NCI-H2029 (cell line): ENCODE results near the gene LYVE1.

Experiments used
- DNase-seq: peaks from one replicate; lab custom pipeline; 2025; lab: John Stamatoyannopoulos, UW

Gene LYVE1

DNA sequence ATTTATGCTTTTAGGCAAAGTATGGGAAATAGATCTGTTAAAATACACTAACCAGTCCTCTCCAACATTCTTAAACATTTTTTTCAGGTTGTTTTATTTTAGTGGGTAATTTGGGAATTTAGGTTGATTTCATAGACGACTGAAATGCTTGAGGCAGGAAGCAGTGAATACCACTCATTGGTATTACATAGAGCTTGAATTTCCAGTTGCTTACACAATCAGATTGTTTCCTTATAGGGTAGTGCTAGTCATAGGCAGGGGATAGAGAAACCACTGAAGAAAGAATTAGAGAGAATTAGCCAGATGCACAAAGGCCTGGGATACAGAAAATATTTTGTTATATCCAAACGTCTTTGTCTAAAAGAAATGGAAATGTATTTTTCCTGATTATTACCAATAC, 23.9 kb upstream of the LYVE1 start:
- no peak for DNase-seq

DNA sequence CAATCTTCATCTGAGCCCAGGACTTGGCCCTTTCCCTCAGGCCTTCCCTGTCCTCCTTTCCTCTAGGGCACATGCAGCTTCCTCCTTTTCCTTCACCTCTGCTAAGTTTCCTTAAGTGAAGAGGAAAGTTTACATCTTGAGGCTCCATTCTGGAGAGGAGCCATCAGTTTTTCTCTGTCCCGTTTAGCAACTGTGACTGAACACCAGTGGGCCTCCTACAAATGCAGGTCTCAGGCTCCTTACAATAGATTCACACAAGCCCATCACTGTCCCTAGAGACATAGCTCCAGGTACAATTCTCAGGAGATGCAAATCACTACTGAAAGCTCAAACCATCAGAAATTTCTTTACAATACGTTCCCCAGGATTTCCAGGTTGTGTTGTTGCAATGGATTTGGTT, 23.3 kb upstream of the LYVE1 start:
- DNase-seq: no peak

DNA sequence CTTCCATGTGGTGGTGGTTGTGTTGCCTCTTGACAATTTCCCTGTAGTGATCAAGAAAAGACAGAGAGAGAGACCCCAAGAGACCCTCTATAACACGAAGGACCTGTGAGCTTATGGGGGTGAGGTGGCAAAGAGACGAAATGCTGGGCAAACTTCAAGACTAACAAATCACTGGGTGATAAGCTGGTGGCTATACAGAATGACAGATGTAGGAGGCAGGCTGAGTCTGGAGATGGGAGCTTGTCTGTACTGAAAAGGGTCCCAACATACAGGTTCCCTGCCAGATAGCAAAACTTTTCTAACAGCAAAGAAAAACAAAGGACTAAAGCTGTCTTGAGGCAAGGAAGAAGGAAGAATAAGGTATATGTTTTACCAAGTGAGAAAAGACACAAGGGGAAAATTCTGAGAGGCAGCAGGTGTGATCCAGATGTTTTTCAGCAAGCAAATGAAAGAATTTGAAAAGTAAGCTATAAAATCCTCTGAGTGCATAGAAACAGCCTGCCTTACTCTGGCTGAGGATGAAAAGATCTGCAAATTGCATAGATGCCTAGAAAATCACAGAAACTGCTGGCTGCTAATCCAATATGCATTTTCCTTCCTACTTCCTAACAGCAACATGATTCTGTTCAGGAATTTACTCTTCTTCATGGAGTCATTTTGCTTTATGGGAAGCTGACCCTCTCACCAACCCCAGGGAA, 21.9 kb upstream of the LYVE1 start:
- DNase-seq: no peak

DNA sequence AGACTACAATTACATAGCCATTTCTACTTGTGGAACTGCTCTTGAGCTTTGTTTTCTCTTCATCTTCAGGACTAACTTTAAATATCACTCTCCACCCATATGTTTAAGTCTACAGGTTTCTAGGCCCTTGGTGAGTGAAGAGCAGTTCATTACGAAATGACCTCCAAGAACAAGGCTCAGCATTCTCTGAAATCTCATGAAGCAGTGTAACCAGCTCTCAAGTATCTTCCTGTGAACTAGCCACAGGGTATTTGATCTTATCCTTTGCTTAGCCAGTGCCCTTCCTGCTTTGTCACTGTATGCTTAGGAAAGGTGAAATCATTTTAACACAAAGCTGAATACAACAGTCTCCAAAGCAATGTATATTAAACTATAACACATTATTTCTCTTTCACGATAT, 20.4 kb upstream of the LYVE1 start:
- DNase-seq: no peak

DNA sequence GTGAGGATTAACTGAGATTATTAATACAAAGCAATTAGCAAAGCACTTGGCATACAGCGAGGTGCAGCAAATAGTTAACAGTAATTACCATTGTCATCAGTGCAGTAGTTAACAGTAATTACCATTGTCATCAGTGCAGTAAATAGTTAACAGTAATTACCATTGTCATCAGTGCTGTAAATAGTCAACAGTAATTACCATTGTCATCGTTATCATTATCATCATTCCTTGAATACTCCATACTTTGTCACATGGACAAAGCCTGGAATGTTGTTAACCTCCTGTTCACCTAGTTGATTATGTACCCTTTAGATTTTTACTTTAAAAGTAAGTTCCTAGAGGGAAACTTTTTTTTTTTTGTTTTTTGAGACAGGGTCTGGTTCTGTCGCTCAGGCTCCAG, 19.5 kb upstream of the LYVE1 start:
- DNase-seq: no peak

DNA sequence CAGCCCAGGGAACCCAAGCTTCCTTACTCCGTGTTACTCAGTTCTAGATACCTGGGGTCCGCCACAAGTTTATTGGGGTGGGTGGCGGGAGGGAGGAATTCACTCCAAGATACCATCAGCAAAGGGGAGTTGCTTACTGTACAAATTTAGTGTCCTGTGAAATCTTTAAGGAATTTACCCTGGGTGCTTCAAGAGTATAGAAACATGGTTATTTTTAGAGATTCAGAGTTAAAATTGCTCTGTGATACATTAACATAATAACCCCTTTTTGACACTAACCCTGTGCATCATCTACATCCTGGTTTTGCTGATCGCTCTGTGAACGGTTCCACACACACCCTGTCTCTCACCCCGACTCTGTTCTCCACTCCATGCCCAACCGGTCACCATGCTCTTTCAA, 18.9 kb upstream of the LYVE1 start:
- no peak for DNase-seq

DNA sequence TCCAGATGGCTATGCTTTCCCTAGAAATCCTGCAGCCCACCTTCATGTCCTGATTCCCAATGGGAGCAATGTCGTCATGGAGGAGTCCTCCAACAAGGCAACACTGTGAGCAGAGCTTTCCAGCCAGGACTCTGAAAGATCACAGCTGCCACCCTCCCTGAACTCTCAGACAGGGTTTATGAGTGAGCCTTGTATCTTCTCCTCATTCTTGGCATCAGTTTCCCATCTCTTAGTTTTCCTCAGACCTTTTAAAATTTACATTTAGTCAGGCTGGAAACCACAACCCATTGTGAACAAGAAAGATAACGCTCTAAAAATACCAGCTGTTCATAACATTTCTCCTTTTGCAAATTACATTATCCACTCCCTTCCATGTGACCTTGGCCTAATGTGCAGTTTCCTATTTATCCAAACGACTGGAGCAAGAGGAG, 15.6 kb upstream of the LYVE1 start:
- no peak for DNase-seq

DNA sequence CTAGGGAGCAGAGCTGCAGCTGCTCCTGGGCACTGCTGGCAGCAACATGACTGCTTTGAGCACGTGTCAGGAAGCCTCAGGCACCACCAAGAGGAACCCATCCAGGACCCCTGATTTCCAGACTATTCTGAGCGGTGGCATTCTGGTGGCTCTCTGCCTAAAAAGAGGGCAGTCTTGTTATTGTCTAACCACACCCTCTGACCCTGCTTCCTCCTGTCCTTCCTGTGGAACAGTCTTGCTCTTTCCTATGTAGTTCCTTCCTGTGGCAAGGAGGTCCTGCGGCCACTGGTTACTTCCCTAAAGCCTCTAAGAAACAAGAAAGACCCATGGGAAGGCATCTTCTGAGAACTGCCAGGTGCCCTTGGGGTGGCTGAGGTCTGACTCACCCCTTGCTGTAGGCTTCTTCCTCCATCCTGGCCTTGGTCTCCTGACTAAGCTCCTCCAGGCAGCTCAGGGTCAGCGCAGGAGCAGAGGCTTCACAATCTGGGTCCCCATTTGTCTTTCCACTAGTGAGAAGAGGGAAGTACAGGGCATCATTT, 13.1 kb upstream of the LYVE1 start:
- DNase-seq: no peak

DNA sequence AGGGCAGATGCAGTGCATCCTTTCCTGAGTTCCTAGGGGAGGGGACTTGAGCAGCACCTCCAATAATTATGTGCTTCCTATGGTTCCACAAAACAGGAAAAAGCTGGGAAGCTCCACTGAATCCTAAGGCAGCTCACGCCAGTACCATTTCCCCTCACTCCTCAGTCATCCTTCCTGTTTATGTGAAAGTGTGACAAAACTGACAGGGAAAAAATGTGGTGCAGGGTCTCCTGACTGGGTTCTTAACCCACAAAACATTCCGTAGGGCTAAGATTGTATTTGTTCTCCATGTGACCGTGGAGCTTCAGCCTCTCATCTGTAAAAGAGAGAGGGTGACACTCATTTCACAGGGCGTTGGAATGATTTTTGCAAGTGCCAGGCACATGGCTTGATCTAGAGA, 12.2 kb upstream of the LYVE1 start:
- no peak for DNase-seq

DNA sequence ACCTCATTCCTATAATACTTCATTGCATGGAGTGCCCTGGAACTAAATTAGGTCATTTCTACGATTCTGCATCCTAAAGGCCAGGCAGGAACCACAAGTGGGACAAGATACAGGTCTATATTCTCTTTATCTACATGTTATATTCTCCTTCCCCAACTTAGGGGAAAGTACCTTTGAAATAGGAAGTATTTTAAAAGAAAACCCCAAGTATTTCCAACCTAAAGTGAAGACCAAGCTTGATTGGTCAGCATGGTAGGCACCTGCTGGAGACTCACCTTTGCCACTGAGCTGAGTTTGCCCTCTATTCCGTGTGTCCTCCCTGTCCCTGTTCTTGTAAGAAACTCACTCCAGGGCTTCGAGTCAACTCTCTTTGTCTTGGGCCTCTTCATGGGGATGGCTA, 11.2 kb upstream of the LYVE1 start:
- DNase-seq: no peak

DNA sequence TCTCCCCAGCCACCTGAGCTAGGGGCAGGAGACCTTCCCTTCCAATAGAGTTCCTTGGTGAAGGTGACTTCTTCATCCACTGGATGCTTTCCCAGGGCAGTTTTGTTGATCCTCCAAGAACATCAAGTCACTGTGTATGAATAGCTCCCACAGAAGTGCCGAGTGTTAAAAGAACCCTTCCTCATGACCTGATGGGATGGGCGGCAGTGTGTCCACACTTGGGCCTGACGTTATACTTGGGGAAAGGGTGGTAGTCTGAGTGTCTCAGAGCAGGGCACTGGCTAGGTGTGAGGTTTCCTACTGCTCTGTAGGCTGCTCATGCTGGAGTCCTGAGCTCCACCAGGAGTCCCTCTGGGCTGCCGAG, 7.6 kb upstream of the LYVE1 start:
- no peak for DNase-seq

DNA sequence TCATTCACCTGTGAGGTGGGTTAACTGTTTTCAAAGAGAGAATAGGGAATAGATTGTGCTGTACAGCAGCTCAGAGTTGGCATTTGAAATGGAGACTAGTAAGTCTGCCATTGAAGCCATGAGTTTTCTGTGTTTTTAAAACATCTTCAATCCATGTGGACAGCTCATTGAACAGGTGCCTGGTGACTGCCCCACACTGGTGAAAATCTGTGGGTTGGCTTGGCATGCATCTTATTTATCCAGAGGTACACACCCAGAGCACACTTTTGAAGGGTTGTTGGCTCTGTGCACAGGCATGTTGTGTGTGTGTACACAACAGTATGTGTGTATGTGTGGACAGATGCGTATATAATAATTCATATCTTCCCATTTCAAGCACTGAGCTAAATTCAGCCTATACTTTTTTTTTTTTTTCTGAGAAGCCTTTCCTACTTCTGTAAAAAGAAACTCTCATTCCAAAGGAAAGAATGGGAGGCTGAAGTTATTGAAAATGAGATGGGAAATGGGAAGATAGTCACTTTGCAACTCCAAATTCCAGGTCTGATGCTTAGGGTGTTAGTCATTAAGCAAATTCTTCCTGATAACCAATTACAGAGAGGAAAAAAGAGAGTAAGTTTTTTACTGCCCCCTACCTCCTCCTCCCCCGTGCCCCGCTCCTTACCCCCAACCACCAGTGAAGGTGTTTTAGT, 7.0 kb upstream of the LYVE1 start:
- DNase-seq: no peak

DNA sequence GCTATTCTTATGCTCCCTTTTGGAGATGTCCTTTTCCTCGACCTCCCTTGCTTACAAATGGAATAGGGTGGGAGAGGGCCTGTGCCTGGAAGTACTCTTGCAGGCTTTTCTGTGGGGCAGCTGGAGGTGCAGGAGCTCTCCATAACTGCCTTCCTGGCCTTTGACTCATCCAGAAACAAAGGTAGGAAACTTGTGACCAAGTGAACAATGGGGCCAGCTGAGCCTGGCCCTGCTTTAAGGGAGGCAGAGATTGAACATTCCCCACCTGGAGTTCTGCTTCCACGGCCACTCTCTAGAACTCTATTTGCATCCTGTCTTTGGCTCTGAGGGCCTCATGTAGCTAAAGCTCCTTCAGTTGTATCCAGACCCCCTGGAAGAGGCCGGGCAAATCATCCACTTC, 5.1 kb upstream of the LYVE1 start:
- no peak for DNase-seq

DNA sequence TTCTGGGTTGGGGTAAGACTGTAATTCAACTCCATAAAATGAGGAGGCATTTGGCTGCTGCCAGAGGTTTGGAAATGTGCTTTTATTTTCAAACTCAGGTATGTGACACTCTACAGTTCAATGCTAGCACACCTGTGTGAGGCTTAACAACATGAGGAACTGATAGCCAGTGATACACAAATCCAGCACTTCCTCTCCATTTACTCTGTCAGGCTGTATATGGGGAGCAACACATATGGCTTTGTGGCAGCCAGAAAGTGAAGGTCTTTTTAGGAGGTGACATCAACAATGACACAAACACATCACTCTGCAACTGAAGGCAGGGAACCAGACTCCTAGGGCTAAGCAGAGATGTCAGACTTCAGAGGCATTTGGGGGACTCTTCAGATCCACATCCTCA, 4.6 kb upstream of the LYVE1 start:
- DNase-seq: no peak

DNA sequence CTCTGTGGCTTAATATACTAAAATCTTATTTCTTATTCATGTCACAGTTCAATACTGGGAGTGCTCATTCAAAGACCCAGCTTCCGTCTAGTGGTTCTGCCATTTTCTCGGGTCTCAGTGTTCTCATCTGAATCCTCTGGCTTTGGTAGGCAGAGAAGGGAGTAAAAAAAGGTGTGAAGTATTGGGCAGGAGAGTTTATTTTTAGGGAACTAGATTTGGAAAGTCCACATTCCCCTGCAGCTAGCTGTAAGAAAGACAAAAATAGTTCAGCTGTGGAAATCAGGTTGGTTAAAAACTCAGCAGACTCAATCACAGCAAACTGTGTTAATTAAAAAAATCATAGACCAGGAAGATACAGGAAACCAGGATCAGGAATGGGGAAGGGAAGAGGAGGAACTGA, 4.1 kb upstream of the LYVE1 start:
- no peak for DNase-seq

DNA sequence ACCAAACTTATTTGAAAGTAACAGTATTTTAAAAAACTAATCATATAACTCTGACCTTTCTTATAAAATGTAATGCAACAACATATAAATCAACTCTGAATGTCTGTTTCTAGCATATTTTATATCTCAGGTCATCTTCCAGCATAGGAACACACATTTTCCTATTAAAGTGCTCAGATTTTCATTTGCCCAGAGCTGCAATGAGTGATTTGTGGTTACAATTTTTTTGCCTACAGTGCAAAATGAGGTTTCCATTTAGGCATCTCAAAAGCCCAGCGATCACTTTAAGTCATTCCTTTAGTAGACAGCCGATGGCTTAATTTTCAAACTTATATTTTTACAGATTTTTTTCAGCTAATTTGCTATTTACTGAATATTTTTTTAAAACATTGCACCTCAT, 1.0 kb downstream of the LYVE1 start:
- DNase-seq: no peak

DNA sequence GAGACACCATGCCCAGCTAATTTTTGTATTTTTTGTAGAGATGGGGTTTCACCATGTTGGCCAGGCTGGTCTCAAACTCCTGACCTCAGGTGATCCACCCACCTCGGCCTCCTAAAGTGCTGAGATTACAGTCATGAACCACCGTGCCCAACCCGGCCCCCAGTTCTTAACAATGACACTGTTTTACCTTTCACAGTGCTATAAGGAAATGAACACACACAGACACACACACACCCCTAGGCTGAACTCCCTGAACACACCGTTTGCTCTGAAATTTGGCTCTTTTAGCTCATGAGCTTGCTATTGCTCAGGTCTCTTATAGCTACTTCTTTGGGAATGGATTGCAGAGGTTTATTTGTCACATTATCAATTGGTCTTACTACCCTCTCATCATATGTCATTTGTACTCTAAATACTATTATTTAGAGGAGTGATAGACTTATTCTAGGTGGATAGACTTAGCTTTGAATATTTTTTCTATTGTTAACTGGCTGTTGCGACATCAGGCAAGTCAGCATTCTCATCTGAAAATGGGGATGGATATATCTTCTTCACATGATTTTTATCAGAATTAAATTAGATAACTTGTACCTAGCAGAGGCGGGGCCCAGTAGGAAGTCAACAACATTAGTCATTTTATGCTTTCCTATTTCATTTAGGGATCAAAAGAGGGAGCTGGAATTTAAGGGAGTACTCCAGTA, 2.1 kb downstream of the LYVE1 start:
- no peak for DNase-seq

DNA sequence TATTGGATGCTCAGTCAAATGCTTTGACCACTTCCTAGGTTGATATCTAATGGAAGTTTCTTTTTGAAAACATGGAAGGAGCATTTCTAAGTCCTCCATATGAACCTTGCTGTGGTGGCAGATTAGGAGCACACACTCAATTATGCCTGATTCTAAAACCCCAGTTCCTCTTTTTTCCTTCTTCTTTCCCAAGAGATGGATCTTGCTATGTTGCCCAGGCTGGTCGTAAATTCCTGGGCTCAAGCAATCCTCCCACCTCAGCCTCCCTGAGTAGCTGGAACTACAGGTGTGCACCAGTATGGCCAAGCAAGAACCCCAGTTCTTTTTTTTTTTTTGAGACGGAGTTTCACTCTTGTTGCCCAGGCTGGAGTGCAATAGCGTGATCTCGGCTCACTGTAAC, 3.0 kb downstream of the LYVE1 start:
- DNase-seq: no peak

DNA sequence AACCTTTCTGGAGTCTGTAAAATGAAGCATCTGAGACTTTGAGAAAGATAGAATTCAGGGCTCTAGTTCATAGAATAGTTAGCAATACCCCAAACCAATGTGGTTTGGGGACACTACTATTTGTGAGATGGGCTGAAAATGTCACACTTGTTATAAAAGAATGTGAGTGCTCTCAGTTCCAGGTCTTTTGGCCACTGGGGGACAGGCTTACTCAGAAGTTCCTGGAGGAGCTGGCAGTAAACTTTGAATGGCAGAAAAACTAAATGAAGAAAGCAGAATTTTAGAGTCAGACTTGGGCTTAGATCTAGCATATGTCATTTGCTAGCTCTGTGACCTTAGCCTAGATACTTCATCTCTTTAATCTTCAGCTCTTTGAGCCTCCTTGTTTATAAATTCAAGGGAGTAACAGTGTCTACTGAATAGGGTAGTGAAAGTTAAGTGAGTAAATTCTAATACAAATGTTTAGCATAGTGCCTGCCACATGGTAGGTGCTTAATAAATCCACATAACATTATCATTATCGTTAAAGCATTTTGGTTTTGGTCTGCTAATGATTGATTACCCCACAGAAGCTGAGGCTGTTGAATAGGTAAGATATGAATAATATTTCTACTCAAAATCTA, 3.7 kb downstream of the LYVE1 start:
- DNase-seq: no peak

DNA sequence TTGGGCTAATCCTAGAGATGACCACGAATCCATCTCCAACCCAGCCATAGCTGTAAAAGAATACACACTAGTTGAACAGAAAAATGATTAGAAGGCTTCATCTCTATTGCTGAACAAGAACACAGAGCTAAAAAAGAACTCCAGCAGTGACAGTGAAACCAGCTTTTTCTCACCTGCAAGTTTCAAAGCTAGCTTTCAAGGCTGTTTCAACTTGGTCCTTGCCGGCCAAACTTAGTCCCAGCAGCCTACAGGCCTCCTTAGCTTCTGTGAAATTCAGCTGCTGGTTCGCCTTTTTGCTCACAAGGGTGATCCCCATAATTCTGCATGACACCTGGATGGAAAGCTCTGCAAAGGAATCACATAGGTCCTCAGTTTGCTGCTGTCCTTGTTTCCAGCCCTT, 4.4 kb downstream of the LYVE1 start:
- no peak for DNase-seq

DNA sequence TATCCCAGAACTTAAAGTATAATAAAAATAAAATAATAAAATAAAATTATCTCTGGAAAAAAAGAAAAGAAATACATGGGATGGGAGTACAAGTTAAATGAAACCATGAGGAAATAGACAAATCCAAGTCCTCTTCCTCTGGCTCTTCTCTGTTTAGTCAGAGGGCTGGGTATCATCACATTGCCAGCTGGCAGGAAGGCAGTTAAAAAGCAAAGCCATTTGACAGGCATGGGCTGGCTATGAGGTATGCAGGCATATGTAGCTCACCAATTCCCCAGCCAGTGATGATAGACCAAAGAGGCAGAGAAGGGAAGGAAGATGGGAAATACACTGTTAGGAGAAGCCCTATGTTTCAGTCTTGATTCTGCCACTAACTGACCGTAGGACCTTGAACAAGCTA, 6.5 kb downstream of the LYVE1 start:
- DNase-seq: no peak

DNA sequence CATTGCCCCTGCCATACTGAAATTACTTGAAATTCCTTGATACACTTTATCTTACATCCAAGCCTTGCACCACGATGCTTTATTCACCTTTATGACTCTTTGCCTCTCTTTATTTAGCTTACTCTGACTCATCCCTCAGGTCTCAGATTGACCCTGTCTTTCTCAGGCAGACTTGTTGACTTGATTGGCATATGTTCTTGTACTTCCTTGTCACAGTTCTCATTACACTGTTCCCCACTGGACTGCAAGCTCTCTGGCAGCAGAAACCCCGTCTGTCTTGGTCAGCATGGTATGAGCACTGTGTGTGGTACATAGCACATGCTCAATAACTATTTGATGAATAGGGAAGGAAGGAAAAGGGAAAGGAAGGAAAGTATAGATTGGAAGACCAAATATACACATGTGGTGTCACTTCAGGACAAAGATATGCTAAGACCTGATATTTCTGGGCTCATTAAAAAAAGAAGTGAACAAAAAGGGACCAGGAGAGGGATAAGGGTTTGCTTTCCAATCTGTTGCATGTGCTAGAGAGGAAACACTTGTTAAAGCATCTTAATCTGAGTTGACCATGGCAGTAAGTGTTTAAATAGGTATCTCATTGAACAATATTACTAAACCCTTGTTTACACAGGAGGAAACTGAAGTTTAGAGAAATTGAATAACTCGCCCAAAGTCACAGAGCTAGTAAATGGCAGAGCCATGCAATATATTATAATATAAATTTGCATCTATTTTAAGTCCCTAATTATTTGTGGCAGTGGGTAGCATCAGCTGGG, 7.2 kb downstream of the LYVE1 start:
- no peak for DNase-seq
